ENCODE measurements around the gene NEK11.

NEK11 gene

GRCh38 chr3:131282379-131282778 lies 255.7 kb downstream of the NEK11 start:
- DNase-seq (no peak), ATAC-seq (replicated peaks) (no peak)
- Mint-ChIP-seq H3K4me3 (no peak overlapping the region), H3K27ac (no peak overlapping the region), H3K9me3 (no peaks in the 10 kb centered on the region), H3K36me3 (ENCODE audit: insufficient read depth) (no peaks in the 10 kb centered on the region), H3K4me1 (ENCODE audit: low read depth in 2 of 2) (no peaks in the 10 kb centered on the region), H3K27me3 (no peaks in the 10 kb centered on the region)

DNA sequence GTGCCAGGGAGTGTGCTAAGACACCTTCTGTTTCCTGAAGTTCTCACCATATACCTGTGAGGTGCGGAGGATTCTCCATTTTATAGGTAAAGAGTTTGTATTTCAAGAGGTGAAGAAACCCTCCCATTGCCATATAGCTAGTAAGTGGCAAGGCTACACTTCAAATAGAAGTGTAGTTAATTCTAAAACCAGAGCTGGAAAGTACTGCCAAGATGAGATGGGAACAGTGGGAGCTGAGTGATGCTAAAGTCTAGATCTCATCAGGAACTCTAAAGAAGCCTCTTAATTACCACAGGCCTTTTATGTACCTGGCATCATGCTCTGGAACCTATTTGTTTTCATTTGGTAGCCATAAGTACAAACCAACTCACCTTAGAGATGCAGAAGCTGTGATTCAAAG lies 256.3 kb downstream of the NEK11 start:
- H3K9me3 Mint-ChIP-seq = no peaks in the 10 kb centered on the region
- ATAC-seq (replicated peaks) = no peak
- no peak overlapping the region for H3K4me3 Mint-ChIP-seq

GRCh38 chr3:131283862-131284261 lies 257.2 kb downstream of the NEK11 start:
- ATAC-seq (replicated peaks) (no peak), DNase-seq (no peak)
- no peaks in the 10 kb centered on the region for H3K9me3 Mint-ChIP-seq
- no peak overlapping the region for H3K27ac Mint-ChIP-seq
- no peaks in the 10 kb centered on the region for H3K27me3 Mint-ChIP-seq
- H3K4me1 Mint-ChIP-seq (ENCODE audit: low read depth in 2 of 2) = no peaks in the 10 kb centered on the region
- no peaks in the 10 kb centered on the region for H3K36me3 Mint-ChIP-seq (ENCODE audit: insufficient read depth)
- H3K4me3 Mint-ChIP-seq = no peak overlapping the region

More for the DNA sequence above, 256.3 kb downstream of the NEK11 start:
- H3K36me3 Mint-ChIP-seq (ENCODE audit: insufficient read depth) = no peaks in the 10 kb centered on the region
- no peaks in the 10 kb centered on the region for H3K27me3 Mint-ChIP-seq
- no peaks in the 10 kb centered on the region for H3K4me1 Mint-ChIP-seq (ENCODE audit: low read depth in 2 of 2)
- no peak overlapping the region for H3K27ac Mint-ChIP-seq
- no peak for DNase-seq

DNA sequence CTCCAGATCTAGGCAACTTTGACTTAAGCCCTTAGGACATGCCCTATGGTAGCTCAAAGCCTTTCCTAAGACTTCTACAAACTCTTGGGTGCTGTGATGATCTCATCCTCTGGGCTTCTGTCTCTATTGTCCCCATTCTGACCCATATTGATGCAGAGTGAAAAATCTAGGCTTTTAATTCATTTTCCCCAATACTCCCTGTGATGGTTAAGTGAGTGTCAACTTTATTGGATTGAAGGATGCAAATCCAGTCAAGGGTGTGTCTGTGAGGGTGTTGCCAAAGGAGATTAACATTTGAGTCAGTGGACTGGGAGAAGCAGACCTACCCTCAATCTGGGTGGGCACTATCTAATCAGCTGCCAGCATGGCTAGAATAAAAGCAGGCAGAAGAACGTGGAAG lies 257.6 kb downstream of the NEK11 start:
- H3K9me3 Mint-ChIP-seq = no peaks in the 10 kb centered on the region
- H3K27ac Mint-ChIP-seq = no peak overlapping the region
- ATAC-seq (replicated peaks) (no peak), DNase-seq (no peak)
- H3K4me1 Mint-ChIP-seq (ENCODE audit: low read depth in 2 of 2) = no peaks in the 10 kb centered on the region
- H3K27me3 Mint-ChIP-seq = no peaks in the 10 kb centered on the region
- no peaks in the 10 kb centered on the region for H3K36me3 Mint-ChIP-seq (ENCODE audit: insufficient read depth)
- H3K4me3 Mint-ChIP-seq = no peak overlapping the region

DNA sequence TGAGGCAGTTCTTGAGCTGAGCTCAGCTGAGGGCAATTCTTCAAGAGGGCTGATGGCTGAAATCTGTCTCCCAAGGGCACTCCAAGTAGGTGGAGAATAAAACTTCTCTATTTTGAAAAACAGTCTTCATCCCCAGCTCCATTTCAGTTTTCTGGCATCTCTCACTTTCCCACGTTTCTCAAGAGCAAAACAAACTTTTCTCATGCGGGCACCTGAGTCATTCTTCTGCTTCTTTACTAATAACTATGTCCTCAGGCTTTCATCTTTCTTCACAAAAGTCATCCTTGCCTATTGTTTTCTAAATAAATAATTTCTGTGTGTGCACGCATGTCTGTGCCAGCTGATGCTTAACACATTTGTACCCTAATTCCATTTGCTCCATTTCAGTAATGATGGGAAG lies 258.8 kb downstream of the NEK11 start:
- Mint-ChIP-seq H3K27me3 (no peaks in the 10 kb centered on the region), H3K36me3 (ENCODE audit: insufficient read depth) (no peaks in the 10 kb centered on the region), H3K27ac (no peak overlapping the region), H3K4me1 (ENCODE audit: low read depth in 2 of 2) (no peaks in the 10 kb centered on the region), H3K4me3 (no peak overlapping the region), H3K9me3 (no peaks in the 10 kb centered on the region)
- no peak for DNase-seq
- no peak for ATAC-seq (replicated peaks)

DNA sequence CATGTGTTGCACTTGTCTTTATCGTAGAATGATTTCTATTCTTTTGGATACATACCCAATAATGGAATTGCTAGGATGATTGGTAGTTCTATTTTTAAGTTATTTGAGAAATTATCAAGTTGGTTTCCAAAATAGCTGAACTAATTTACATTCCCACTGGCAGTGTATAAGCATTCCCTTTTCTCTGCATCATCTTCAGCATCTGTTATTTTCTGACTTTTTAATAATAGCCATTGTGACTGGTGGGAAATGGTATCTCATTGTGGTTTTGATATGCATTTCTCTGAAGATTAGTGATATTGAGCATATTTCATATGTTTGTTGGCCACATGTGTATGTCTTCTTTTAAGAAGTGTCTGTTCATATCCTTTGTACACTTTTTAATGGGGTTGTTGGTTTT lies 273.2 kb downstream of the NEK11 start:
- no peak for ATAC-seq (replicated peaks)
- Mint-ChIP-seq H3K9me3 (no peaks in the 10 kb centered on the region), H3K4me1 (ENCODE audit: low read depth in 2 of 2) (no peaks in the 10 kb centered on the region), H3K27me3 (peaks cover 30 to 35% of the 10 kb centered on the region in 2 donors), H3K27ac (no peak overlapping the region), H3K4me3 (no peak overlapping the region), H3K36me3 (ENCODE audit: insufficient read depth) (no peaks in the 10 kb centered on the region)
- no peak for DNase-seq

DNA sequence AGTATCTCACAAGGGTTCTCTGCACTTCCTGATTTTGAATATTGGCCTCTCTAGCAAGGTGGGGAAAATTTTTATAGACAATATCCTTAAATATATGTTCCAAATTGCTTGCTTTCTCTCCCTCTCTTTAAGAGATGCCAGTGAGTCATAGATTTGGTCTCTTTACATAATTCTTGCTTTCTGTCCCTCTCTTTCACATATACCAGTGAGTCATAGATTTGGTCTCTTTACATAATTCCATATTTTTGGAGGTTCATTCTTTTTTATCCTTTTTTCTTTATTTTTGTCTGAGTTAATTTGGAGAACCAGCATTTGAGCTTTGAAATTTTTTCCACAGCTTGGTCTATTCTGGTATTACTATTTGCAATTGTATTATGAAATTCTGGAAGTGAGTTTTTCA lies 277.2 kb downstream of the NEK11 start:
- no peak for ATAC-seq (replicated peaks)
- no peaks in the 10 kb centered on the region for H3K36me3 Mint-ChIP-seq (ENCODE audit: insufficient read depth)
- DNase-seq = no peak
- no peak overlapping the region for H3K4me3 Mint-ChIP-seq
- no peak overlapping the region for H3K27ac Mint-ChIP-seq
- H3K4me1 Mint-ChIP-seq (ENCODE audit: low read depth in 2 of 2) = no peaks in the 10 kb centered on the region
- H3K27me3 Mint-ChIP-seq = peaks cover 42 to 67% of the 10 kb centered on the region in 2 donors
- no peaks in the 10 kb centered on the region for H3K9me3 Mint-ChIP-seq

- H3K4me3 Mint-ChIP-seq = no peak overlapping the region
- H3K9me3 Mint-ChIP-seq = no peaks in the 10 kb centered on the region
- no peaks in the 10 kb centered on the region for H3K4me1 Mint-ChIP-seq (ENCODE audit: low read depth in 2 of 2)
- ATAC-seq (replicated peaks) = no peak
- no peaks in the 10 kb centered on the region for H3K36me3 Mint-ChIP-seq (ENCODE audit: insufficient read depth)
- peak overlapping the region in 1 of 2 donors; percentile 30 for H3K27ac Mint-ChIP-seq
- H3K27me3 Mint-ChIP-seq = peaks cover 50 to 76% of the 10 kb centered on the region in 2 donors
- no peak for DNase-seq
Measured at GRCh38 chr3:131304890-131305289, 278.2 kb downstream of the NEK11 start.

DNA sequence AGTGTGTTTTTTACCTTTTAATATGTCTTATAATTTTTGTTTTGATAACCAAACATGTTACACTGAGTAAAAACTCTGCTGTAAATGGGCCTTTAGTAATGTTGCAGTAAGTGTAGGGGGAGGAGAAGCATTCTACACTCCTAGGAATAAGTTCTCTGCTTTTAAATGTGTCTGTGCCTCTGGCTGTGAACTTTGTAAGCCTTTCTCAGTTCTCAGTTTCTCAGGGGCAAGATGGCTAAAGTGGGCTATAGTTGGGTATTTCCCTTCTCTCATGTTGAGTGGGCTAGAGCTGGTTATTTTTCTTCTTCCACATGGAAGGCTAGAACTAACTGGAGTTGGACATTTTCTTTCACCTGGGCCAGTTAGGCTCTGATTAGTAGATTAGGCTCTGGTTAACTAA lies 279.6 kb downstream of the NEK11 start:
- H3K4me3 Mint-ChIP-seq = no peak overlapping the region
- no peak overlapping the region for H3K27ac Mint-ChIP-seq
- H3K27me3 Mint-ChIP-seq = peaks cover 51 to 79% of the 10 kb centered on the region in 2 donors
- DNase-seq (no peak), ATAC-seq (replicated peaks) (no peak)
- H3K36me3 Mint-ChIP-seq (ENCODE audit: insufficient read depth) = no peaks in the 10 kb centered on the region
- no peaks in the 10 kb centered on the region for H3K4me1 Mint-ChIP-seq (ENCODE audit: low read depth in 2 of 2)
- no peaks in the 10 kb centered on the region for H3K9me3 Mint-ChIP-seq

DNA sequence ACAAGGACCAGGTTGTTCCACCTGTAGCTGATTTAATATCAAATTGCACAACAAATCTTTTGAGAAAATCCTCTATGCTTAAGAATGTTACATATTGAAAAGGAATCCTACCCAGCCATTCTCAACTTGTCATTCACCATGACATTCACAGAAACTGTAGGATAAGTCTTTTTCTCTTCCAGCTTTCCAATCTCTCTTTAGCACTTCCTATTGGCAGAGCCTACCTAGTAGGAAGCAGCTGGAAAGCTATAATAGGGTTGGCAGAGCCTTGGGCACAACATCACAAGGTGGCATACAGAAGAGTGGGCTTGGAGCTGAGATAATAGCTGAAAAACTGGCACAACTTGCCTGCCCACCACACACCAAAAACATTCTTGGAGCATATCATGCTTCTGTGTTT lies 287.6 kb downstream of the NEK11 start:
- Mint-ChIP-seq H3K36me3 (ENCODE audit: insufficient read depth) (no peaks in the 10 kb centered on the region), H3K9me3 (peaks cover 0 to 2% of the 10 kb centered on the region in 2 donors), H3K27ac (no peak overlapping the region), H3K4me3 (no peak overlapping the region), H3K27me3 (peaks cover 20 to 43% of the 10 kb centered on the region in 2 donors), H3K4me1 (ENCODE audit: low read depth in 2 of 2) (no peaks in the 10 kb centered on the region)
- DNase-seq = no peak
- ATAC-seq (replicated peaks) = no peak

DNA sequence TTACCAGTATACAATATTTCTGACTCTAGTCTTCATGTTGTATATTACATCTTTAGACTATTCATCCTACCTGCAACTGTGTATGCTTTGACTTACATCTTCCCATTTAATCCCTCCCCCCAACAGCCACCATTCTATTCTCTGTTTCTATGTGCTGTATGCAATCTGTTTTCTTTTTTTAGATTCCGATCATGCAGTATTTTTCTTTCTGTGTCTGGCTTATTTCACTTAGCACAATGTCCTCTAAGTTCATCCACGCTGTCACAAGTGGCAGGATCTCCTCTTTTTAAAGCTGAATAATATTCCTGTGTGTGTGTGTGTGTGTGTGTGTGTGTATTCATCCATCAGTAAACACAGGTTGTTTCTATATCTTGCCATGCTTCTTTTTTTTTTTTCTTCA lies 288.5 kb downstream of the NEK11 start:
- Mint-ChIP-seq H3K4me1 (ENCODE audit: low read depth in 2 of 2) (no peaks in the 10 kb centered on the region), H3K36me3 (ENCODE audit: insufficient read depth) (no peaks in the 10 kb centered on the region), H3K9me3 (peaks cover 0 to 2% of the 10 kb centered on the region in 2 donors), H3K27ac (no peak overlapping the region), H3K4me3 (no peak overlapping the region), H3K27me3 (peaks cover 17 to 38% of the 10 kb centered on the region in 2 donors)
- DNase-seq (no peak), ATAC-seq (replicated peaks) (no peak)

GRCh38 chr3:131317667-131318066 lies 291.0 kb downstream of the NEK11 start:
- Mint-ChIP-seq H3K27me3 (peaks cover 21 to 28% of the 10 kb centered on the region in 2 donors), H3K36me3 (ENCODE audit: insufficient read depth) (no peaks in the 10 kb centered on the region), H3K4me1 (ENCODE audit: low read depth in 2 of 2) (no peaks in the 10 kb centered on the region), H3K9me3 (peaks cover 0 to 2% of the 10 kb centered on the region in 2 donors), H3K4me3 (no peak overlapping the region), H3K27ac (no peak overlapping the region)
- DNase-seq (no peak), ATAC-seq (replicated peaks) (no peak)

GRCh38 chr3:131323014-131323413 lies 296.3 kb downstream of the NEK11 start:
- Mint-ChIP-seq H3K36me3 (ENCODE audit: insufficient read depth) (no peaks in the 10 kb centered on the region), H3K27ac (no peak overlapping the region), H3K27me3 (peaks cover 0 to 13% of the 10 kb centered on the region in 2 donors), H3K4me1 (ENCODE audit: low read depth in 2 of 2) (no peaks in the 10 kb centered on the region), H3K9me3 (no peaks in the 10 kb centered on the region), H3K4me3 (no peak overlapping the region)
- ATAC-seq (replicated peaks) = no peak
- DNase-seq = no peak

DNA sequence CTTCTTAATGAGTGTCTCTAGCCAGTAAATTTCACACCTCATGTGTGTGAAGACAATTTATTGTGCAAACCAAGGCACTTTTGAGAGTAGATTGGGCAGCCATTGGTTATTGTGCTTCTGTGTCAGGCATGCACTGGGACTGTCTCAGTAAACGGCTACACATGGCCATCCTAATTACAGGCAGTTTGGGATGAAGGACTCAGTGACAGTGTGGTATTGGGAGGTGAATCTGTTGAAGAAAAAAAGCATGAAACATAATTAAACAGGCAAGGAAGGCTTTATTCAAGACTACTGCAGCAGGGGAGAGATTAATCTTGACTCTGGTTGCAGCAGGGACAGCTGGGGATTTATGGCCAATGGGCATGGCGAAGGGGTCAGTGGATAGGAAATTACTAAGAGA lies 297.1 kb downstream of the NEK11 start:
- H3K9me3 Mint-ChIP-seq = no peaks in the 10 kb centered on the region
- H3K4me3 Mint-ChIP-seq = no peak overlapping the region
- peaks cover 0 to 11% of the 10 kb centered on the region in 2 donors for H3K27me3 Mint-ChIP-seq
- no peak for ATAC-seq (replicated peaks)
- no peaks in the 10 kb centered on the region for H3K36me3 Mint-ChIP-seq (ENCODE audit: insufficient read depth)
- no peak for DNase-seq
- H3K27ac Mint-ChIP-seq = no peak overlapping the region
- H3K4me1 Mint-ChIP-seq (ENCODE audit: low read depth in 2 of 2) = no peaks in the 10 kb centered on the region

- no peak for DNase-seq
- H3K4me3 Mint-ChIP-seq = no peak overlapping the region
- H3K27me3 Mint-ChIP-seq = peaks cover 0 to 19% of the 10 kb centered on the region in 2 donors
- no peaks in the 10 kb centered on the region for H3K4me1 Mint-ChIP-seq (ENCODE audit: low read depth in 2 of 2)
- H3K36me3 Mint-ChIP-seq (ENCODE audit: insufficient read depth) = no peaks in the 10 kb centered on the region
- H3K9me3 Mint-ChIP-seq = no peaks in the 10 kb centered on the region
- no peak overlapping the region for H3K27ac Mint-ChIP-seq
- ATAC-seq (replicated peaks) = no peak
Measured at GRCh38 chr3:131324923-131325322, 298.2 kb downstream of the NEK11 start.

All from effector memory CD8-positive, alpha-beta T cell (primary cell).